NOMO-1 (cell line): ENCODE measurements around the gene WNK4.

Experiments used
- DNase-seq, 2 experiments: peaks; one replicate each; lab custom pipeline; 2025; ENCODE audit not compliant: unreplicated experiment in 2 of 2; lab: John Stamatoyannopoulos, UW

Gene WNK4

DNA sequence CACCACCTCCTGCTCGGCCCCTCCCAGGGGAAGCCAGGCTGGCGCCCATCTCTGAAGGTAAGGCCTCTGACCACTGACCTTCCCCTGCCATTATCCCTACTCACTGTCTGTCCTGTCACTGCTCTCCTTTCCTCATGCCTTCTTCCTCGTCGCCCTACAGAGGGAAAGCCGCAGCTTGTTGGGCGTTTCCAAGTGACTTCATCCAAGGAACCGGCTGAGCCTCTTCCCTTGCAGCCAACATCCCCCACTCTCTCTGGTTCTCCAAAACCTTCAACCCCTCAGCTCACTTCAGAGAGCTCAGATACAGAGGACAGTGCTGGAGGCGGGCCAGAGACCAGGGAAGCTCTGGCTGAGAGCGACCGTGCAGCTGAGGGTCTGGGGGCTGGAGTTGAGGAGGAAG lies 15.1 kb downstream of the WNK4 start:
- no peak for DNase-seq

DNA sequence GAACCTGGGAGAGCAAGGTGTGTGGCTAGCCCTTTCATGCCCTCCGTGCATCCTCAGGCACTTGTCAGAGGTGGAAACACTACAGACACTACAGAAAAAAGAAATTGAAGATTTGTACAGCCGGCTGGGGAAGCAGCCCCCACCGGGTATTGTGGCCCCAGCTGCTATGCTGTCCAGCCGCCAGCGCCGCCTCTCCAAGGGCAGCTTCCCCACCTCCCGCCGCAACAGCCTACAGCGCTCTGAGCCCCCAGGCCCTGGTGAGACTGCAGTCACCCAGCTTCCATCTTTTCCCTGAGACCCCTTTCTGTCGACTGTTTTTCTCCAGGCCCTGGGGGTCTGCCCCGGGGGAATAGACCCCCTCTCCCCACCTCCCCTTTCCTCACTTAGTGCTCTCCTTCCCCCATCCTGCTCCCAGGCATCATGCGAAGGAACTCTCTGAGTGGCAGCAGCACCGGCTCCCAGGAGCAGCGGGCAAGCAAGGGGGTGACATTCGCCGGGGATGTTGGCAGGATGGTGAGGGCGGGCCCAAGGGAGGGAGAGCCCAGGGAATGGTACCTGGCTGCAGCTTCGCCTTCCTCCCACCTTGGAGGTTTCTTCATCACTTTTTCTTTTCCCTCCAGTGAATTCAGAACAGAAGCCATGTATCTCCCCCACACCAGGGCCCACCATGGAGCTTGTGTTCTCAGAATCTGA lies 15.8 kb downstream of the WNK4 start:
- no peak for DNase-seq

DNA sequence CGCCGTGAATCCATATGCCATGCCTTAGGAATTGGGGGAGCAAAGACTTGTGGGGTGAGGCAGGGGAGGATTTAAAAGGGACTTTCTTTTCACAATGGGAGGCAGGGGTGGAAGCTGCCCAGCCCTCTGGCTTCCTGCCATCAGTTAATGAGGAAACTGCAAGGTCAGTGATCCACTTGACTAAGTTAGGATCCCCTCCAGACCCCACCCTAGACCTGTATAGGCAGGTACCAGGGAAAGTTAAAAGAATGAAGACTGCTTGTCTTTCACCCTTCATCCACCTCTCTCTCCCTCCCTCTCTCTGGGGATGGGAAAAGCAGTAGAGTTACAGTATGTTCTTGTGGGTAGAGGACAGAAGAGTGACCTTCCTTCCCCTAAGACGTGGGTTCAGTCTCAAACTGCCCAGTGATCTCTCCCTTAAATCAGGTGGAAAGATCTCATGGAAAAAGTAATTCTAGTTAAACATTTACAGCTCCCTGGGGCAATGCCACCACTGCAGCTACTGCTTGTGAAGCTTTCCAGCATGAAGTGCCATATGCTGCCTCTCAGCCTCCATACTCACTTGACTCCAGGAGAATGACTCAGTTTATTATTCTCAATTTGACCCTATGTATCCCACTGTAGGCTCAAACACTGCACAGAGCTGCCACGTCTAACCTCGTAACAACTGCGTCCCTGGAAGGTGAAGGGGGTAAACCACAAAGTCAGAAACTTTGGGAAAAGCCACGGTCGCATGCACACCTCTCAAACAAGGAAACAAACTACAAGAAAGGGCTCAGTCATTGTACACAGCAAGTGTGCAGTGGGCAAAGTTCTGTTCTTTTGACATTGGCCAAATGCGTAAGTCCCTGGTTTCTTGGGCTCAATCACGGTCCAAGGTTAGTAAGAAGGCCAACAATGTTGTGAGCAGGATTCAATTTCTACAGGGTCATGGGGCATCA lies 16.9 kb downstream of the WNK4 start:
- no peak for DNase-seq

DNA sequence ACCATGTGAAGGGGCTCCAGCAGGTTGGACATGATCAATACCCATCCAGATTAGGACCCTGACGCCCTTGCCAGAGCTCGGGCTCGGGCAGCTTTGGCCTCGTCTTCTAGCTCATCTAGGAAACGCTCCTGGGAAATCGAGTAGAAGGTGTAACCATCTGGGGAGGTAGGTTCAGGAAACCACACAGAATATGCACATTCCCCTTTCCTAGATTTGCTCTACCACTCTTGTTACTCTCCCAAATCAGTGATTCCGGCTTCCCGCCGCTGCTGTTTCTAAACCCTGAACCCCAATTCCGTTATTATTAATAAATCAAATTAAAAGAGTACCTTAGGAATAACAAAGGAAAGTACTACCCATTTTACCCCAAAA lies 17.6 kb downstream of the WNK4 start:
- no peak for DNase-seq

DNA sequence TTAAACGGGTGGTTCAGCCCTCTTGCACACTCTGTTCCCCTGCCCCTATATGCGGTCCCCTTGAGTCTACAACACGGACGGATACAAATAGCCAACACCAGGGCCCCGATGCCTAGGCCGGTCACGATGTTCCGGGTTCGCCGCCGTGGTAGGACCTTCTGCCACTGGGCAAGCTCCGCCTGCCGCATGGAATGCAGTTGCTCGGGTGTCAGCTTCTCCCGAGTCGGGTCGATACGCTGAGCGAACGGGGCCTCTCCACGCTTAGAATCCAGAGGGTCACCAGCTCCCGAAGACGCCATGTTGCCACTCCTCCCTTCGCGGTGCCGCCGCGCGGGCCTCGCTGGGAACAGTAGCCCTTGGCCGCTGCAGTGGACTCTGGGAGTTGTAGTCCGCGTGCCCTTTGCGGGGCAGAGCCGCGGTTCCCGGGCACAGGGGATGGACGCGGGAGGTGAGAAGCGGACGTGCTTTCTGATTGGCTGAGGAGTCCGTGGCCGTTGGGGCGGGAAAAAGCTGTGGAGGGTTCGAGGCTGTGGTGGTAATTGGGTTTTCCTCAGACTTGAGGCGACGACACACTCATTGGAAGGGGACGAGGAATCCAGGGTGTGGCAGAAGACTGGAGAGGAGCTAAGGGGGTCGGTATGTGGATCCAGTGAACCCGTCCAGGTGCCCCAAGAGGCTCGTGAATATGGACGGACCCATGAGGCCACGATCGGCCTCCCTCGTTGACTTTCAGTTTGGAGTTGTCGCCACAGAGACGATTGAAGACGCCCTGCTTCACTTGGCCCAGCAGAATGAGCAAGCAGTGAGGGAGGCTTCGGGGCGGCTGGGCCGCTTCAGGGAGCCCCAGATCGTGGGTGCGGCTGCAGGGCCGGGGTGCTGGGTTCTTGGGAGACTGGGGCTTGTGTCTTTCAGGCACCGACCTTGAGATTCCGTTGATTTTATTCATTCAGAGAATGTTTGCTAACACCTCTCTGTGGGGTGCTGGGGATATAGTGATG lies 18.3 kb downstream of the WNK4 start, which contains the start of the genes CNTD1 and COA3:
Gene CNTD1, plus strand, starts transcription at position 479 of the 998 bp plus-strand sequence. Its CDS starts 207 bp downstream, at position 686.
Gene COA3, minus strand, starts transcription at position 322 of the 998 bp plus-strand sequence. Its CDS starts 23 bp downstream, at position 299.
- DNase-seq, result peak; percentile 78 to 85

DNA sequence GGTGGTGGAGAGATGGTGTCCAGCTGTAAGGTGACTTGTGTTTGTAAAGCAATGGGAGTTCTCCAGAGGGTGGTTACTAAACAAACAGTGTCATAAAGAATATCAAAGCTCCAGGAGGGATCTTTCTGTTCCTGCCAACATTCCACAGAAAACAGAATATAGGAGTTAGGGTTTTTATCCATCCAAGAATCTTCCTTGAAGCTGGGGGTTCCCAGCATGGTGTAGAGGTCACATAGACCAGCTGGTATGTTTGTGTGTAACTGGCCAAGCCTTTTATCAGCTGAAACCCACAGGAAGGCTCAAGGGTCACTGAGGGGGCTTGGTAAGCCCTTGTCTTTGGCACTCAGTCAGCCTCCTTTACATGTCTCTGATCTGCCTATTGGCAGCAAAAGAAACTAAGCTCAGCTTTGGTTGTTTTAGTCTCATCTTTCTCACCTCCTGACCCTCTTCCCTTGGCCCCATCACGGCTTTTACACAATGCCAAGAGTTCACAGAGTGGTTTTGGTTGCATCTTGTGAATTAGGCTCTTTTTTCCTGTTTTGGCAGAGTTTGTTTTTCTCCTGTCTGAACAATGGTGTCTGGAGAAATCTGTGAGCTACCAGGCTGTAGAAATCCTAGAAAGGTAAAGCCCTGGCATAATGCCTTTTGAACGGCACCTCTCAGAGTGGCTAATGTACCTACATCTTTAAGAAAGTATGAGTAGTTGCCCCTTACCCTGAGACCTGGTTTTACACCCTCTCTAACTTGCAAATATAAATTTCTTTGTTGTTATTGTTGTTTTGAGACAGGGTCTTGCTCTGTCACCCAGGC lies 22.9 kb downstream of the WNK4 start:
- no peak for DNase-seq

DNA sequence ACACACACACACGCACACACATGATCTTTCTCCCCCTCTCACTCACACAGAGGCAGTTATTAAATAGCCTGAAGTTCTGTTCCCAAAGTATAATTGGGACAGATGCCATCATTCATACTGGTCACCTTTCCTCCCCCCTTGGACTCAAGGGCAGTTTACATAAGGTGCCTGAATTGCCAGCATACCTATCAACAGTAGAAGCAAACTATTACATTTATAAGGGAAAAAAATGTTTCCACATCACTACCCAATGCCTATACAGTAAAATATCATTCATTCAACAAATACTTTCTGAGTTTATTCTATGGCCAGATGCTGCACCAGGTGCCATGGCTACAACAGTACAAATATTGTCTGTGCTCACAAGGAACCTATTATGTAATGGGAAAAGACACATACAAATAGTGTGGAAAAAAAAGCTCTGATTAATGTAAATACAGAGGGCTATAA lies 24.5 kb downstream of the WNK4 start:
- DNase-seq, result no peak

DNA sequence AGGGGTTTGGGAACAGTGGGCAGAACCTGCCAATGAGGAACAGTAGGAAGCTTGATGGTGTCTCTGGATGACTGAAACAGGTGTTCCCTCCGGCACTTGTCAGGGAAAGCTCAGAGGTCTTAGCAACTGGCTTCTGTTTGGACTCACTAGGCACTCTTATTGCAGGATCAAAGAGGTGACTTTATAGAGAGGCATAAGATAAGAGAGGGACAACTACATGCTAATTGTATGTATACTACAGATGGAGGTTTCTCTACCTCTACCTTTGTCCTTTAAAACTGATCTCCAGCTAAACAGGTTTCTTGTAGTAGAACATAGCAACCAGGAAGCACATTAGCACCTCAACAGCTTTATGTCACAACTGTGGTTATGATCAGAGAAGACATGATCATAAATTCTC lies 25.8 kb downstream of the WNK4 start:
- no peak for DNase-seq

DNA sequence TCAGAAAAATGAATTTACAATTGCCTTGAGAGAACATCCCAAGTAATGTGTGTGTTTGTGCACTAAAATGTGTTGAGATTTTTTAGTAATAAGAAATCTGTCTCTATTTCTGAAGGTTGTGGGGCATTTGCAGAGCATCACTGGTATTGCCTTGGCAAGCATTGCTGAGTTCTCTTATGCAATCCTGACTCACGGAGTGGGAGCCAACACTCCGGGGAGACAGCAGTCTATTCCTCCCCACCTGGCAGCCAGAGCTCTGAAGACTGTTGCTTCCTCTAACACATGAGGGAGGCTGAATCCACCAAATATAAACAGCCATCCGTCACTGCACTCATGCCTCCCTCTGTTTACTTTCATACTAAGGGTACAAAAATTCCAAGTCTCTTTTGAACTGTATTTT lies 28.8 kb downstream of the WNK4 start:
- no peak for DNase-seq

DNA sequence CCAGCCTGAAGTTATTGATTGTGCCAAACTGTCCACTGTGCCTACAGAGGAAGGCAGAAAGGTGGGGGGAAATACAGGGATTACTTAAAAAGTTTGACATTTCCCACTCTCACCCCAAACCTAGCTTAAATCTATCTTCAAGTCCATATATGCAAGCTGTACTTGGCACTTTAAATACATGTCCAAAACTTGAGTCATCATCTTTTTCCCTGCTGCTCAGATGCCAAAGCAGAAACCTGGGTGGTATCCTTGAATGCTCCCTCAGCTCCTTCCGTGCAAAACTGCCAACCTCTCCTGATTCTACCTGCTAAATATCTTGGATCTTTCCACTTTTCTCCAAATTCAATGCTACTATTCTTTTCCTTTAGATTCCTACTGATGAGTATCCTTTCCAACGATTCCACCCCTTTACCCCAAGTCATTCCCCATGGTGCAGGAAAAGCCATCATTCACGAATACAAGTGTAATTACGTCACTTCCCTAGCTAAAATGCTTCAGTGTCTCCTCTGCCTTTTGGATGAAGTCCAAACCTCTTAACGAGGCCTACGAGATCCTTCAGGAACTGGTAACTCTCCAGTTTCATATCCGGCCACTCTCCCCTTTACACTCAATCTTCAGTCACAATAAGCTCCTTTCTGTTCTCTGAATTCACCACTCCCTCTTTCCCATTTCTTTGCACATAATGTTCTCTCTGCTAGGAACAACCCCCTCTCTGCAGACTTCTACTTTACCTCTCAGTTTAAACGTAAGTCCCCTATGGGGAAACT lies 34.4 kb downstream of the WNK4 start:
- DNase-seq, result no peak

DNA sequence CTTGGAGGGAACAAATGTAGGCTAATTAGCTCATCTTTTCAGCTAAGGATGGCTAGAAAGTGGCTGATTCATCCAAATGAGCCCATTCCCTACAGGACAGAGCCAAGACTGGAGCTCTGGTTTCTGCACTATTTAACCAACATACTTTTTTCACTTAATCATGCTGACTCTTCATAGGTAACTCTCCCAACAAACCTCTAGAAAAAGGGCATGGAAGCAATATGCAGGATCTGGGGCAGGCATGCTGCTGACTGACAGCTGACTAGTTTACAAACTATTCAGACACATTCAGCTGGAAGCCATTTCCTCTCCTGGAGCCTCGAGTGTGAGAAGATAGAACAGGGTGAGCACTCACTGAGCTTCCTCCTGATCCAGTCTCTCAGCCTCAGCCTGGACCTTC lies 37.5 kb downstream of the WNK4 start:
- DNase-seq, result no peak

DNA sequence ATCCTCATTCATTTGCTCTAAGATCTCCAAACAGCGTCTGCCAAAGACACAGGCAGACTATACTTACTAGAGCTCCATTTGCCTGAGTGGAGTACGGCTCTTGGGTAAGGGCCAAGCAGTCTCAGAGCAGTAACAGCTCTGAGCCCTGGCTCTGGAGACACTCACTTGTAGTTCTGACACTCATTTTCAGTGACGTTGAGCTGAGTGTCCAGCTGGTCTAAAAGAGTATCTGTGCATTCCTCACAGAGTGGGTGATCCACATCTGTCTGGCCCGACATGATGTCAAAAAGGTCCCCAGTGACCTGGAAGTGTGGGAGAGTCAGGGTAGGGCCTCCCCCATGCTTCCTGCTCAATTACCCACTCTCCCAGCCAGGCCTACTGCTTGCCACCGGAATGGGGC lies 38.0 kb downstream of the WNK4 start:
- no peak for DNase-seq

DNA sequence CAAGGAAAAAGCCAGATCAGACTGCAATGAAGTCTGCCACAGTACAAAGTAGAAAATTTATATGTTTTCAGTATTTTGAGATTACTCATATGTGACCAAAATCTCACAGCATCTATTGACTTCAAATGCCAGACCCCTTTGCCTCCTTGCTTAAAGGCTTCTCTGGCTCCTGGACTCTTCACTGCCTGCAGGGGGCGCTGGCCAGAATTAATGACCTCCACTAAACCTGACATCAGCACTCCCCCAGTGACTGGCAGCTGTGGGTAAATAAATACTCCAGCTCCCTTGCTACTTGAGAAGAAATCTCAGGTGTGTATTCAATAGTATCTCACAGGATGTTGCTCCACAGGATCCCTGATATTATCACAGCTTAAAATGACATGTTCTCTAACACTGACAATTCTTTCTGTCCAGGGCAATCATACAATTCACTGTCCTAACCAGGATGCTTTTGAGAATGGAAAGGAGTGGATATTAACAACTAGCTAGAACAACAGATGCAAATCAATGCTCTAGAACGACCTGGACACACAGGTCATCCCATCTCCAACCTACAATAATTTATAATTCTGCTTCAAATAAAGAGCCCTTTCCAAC lies 39.6 kb downstream of the WNK4 start:
- peak; percentile 13 to 68 for DNase-seq

DNA sequence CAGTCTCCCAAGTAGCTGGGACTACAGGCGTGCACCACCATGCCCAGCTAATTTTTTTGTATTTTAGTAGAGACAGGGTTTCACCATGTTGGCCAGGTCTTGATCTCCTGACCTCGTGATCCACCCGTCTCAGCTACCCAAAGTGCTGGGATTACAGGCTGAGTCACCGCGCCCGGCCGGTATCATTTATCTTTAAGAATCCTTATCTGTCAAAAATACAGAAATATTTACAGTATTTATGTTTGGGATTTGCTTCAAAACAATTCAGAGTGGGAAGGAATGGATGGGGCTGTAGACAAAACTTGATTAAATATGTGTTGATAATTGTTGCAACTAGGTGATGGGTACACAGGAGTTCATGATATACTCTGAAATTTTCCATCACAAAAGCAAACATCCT lies 40.8 kb downstream of the WNK4 start:
- DNase-seq, result no peak

DNA sequence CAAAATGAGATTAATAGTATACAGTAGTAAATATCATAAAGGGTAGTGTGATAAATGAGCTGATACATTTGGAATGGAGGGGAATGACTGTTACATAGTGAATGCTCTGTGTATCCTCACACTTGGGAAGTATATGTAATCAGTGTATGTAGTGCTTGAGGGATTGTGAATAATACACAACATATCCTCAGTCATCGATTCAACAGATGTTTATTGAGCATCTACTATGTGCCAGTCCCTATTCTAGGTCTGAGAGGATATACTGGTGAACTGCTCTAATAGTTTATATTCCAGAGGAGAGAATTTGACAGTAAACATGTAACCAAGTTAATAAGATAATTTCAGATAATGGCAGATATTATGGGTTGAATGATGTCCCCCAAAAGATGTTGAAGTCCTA lies 47.1 kb downstream of the WNK4 start:
- DNase-seq, result no peak

DNA sequence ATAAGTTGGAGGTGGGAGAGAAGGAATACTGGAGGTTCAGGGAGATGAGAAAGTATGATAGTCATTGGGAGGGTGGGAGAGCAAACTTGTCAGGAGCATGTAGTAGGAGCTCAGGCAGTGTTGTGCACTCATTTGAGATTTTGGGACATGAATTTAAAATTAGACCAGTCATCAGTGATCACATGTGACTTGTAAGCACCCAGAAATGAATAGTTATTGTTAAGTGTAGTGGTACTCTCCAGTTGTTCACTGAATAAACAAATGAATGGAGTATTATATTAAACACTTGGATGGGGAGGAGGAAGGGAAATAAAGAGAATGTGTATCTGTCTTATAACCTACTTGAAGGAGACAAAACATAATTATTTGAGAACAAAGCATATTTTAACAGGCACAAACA lies 50.6 kb downstream of the WNK4 start:
- DNase-seq, result no peak

DNA sequence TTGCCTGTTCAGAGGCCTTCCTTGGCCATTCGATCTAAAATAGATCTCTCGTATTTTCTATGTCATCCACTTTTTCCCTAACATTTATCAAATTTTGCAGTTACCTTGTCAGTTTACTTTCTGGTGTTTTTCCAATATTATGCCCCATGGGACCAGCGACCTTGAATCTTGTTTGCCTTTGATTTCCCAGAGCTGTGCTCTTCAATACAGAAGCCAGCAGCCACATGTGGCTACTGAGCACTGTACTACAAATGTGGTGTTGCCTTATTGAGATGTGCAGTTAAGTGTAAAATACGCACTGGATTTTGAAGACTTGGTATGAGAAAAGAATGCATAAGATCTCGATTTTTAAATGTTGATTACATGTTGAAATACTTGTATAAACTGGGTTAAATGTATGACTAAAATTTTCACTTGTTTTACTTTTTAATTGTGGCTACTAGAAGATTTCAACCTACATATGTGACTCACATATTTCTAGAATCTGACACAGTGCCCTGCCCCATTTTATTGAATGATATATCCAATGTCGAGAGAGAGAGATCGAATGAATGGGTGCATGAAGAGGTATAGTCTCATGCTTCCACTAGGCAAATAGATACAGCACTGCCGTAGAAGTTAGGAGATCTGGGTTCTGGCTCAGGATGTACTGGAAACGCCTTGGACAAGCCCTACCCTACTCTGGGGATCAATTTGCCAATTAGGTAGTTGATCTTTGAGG lies 52.0 kb downstream of the WNK4 start:
- no peak for DNase-seq
